Caki2 (cell line): Measurements from ENCODE around the gene PROZ. TPM values are rescaled to one million over a fixed set of nuclear protein-coding genes. Genes with fewer than 3 reads are reported as not detected.
A peak's percentile ranks its signal among the peaks of the same experiment; 100 is the strongest.

Experiments used
- DNase-seq: peaks from one replicate; pipeline ENCODE4 v3.0.0-alpha.2; 2015; ENCODE audit warnings: low read depth
- in situ Hi-C: cut with HindIII; loops from 2 replicates; pipeline ENCODE4 v1.10.0; 2016; ENCODE audit warnings: low sequenced_read_pairs, low pct_unique_long_range_greater_than_20kb, mixed read lengths
- total RNA-seq: library from RNA; depleted of rRNA; stranded (reverse); fragments of >200 nt; shearing (Covaris generic); gene quantifications from 2 replicates; pipeline ENCODE4 v1.2.3, GENCODE V29; 2014; ENCODE audit warnings: low replicate concordance; rRNA removed

The PROZ gene
- total RNA-seq, 1 experiment from 2014 or later, result not detected

GRCh38 chr13:113208421-113209335, 50.2 kb downstream of the PROZ start, which contains the start of gene PCID2:
Gene PCID2, minus strand, starts transcription at chr13:113208669. Its CDS starts 35 bp downstream, at chr13:113208634.
- in situ Hi-C loops, result no loop called here
- peak; percentile 92 for DNase-seq

- DNase-seq, result no peak
These were observed 50.9 kb downstream of the PROZ start, which contains the start of gene CUL4A for GRCh38 chr13:113209336-113209758. Gene CUL4A, plus strand, starts transcription at chr13:113209613. Its CDS starts 15 bp downstream, at chr13:113209628.

GRCh38 chr13:113209759-113210421, 51.4 kb downstream of the PROZ start:
- peak; percentile 52 for DNase-seq
- in situ Hi-C loops, result no loop called here

More at GRCh38 chr13:113209336-113209758, 50.9 kb downstream of the PROZ start, which contains the start of gene CUL4A:
- in situ Hi-C loops, result no loop called here

GRCh38 chr13:113210833-113211232, 52.4 kb downstream of the PROZ start:
- in situ Hi-C loops, result no loop called here
- DNase-seq, result no peak

GRCh38 chr13:113211774-113212173, 53.3 kb downstream of the PROZ start:
- peak; percentile 10 for DNase-seq
- in situ Hi-C loops, result no loop called here

GRCh38 chr13:113216254-113217048, 58.0 kb downstream of the PROZ start:
- DNase-seq, result peak; percentile 70
- in situ Hi-C loops, result no loop called here

- in situ Hi-C loops, result no loop called here
- no peak for DNase-seq
These were observed 60.1 kb downstream of the PROZ start for GRCh38 chr13:113218586-113218985.

- no peak for DNase-seq
- in situ Hi-C loops, result no loop called here
These were observed 61.0 kb downstream of the PROZ start for GRCh38 chr13:113219256-113219940.

GRCh38 chr13:113220141-113220598, 61.7 kb downstream of the PROZ start:
- DNase-seq, result no peak
- in situ Hi-C loops, result no loop called here

- no peak for DNase-seq
- in situ Hi-C loops, result no loop called here
These were observed 62.4 kb downstream of the PROZ start for GRCh38 chr13:113220877-113221276.

Other genes starting within 250 kb of the PROZ start
- 3.0 and 3.4 TPM in 2 replicates for gene MCF2L, start 189.4 kb upstream of the PROZ start, total RNA-seq
- gene F7, start 52.9 kb upstream of the PROZ start, total RNA-seq, result not detected in 2 replicates
- not detected in 2 replicates for gene F10, start 35.8 kb upstream of the PROZ start, total RNA-seq
- 60.9 and 76.2 TPM in 2 replicates for gene PCID2, start 50.0 kb downstream of the PROZ start, total RNA-seq
- gene CUL4A, start 51.0 kb downstream of the PROZ start, total RNA-seq, result 77.8 and 83.4 TPM in 2 replicates
- gene LAMP1, start 138.6 kb downstream of the PROZ start, total RNA-seq, result 114 and 155 TPM in 2 replicates
- gene GRTP1, start 205.5 kb downstream of the PROZ start, total RNA-seq, result 3.5 and 12.9 TPM in 2 replicates